HPDE6-E6E7 (cell line): ENCODE results near the gene LBX2.

ENCODE experiments used
- DNase-seq: peaks from one replicate; pipeline ENCODE4 v3.0.0; 2011; ENCODE audit warnings: missing footprints; ENCODE audit errors: extremely low spot score

Gene LBX2

GRCh38 chr2:74499267-74499939 is at the start of gene LBX2:
Gene LBX2 (minus strand): TSS chr2:74499603. CDS start chr2:74499537, 66 bp downstream.
- no peak for DNase-seq

GRCh38 chr2:74548285-74548899 is 49.0 kb upstream of the LBX2 start:
- DNase-seq = no peak

- no peak for DNase-seq
Measured at GRCh38 chr2:74546004-74546403, 46.6 kb upstream of the LBX2 start.

GRCh38 chr2:74544634-74545033 is 45.2 kb upstream of the LBX2 start:
- no peak for DNase-seq

GRCh38 chr2:74542978-74543377 is 43.6 kb upstream of the LBX2 start:
- no peak for DNase-seq

- DNase-seq = no peak
Measured at GRCh38 chr2:74540291-74540690, 40.9 kb upstream of the LBX2 start.

GRCh38 chr2:74538881-74539339 is 39.5 kb upstream of the LBX2 start:
- no peak for DNase-seq

GRCh38 chr2:74537140-74537539 is 37.7 kb upstream of the LBX2 start:
- no peak for DNase-seq

- DNase-seq = no peak
Measured at GRCh38 chr2:74536166-74536950, 37.0 kb upstream of the LBX2 start.

- no peak for DNase-seq
Measured at GRCh38 chr2:74535440-74535965, 36.1 kb upstream of the LBX2 start.

GRCh38 chr2:74534411-74534810 is 35.0 kb upstream of the LBX2 start:
- DNase-seq = no peak

- DNase-seq = no peak
Measured at GRCh38 chr2:74533464-74533863, 34.1 kb upstream of the LBX2 start.

- no peak for DNase-seq
Measured at GRCh38 chr2:74532222-74532621, 32.8 kb upstream of the LBX2 start.

GRCh38 chr2:74531666-74532065 is 32.3 kb upstream of the LBX2 start:
- no peak for DNase-seq

- no peak for DNase-seq
Measured at GRCh38 chr2:74530239-74531187, 31.1 kb upstream of the LBX2 start.

GRCh38 chr2:74529357-74530238 is 30.2 kb upstream of the LBX2 start, which contains the start of the genes AUP1 and HTRA2:
Gene AUP1 (minus strand): TSS chr2:74529706. CDS start chr2:74529629, 77 bp downstream.
Gene HTRA2 (plus strand): TSS chr2:74529933. CDS start chr2:74530007, 74 bp downstream.
- peak; percentile 99 for DNase-seq

- no peak for DNase-seq
Measured at GRCh38 chr2:74528600-74529356, 29.4 kb upstream of the LBX2 start.

GRCh38 chr2:74527741-74528140 is 28.3 kb upstream of the LBX2 start:
- no peak for DNase-seq

GRCh38 chr2:74526649-74527230 is 27.3 kb upstream of the LBX2 start:
- no peak for DNase-seq
